VCaP (cell line): ENCODE results near the gene DKC1.

Source experiments
- H3K27ac ChIP-seq: fragments of 450-650 bp; 2 replicates; pipeline ENCODE4 v1.5.1; 2017
- TF ChIP-seq, protein P1 (sequence below): fragments of 450-650 bp; conservative IDR thresholded peaks from 2 replicates; pipeline ENCODE4 v1.5.1; 2017; ENCODE audit warnings: mild to moderate bottlenecking, moderate library complexity

Gene DKC1

DNA sequence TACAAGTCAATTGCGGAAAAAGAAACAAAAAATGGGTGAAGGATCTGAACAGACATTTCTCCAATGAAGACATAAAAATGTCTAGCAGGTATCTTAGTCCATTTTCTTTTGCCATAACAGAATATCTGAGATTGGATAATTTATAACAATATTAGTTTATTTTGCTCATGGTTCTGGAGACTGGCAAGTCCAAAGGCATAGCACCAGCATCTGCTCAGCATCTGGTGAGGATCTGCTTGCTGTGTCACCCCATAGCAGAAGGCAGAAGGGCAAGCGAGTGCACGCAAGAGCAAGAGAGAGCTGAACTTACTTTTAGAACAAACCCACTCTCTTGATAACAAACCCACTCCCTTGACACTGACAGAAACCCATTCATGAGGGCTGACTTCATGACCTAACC lies 41.5 kb upstream of the DKC1 start:
- TF ChIP-seq, protein P1, sequence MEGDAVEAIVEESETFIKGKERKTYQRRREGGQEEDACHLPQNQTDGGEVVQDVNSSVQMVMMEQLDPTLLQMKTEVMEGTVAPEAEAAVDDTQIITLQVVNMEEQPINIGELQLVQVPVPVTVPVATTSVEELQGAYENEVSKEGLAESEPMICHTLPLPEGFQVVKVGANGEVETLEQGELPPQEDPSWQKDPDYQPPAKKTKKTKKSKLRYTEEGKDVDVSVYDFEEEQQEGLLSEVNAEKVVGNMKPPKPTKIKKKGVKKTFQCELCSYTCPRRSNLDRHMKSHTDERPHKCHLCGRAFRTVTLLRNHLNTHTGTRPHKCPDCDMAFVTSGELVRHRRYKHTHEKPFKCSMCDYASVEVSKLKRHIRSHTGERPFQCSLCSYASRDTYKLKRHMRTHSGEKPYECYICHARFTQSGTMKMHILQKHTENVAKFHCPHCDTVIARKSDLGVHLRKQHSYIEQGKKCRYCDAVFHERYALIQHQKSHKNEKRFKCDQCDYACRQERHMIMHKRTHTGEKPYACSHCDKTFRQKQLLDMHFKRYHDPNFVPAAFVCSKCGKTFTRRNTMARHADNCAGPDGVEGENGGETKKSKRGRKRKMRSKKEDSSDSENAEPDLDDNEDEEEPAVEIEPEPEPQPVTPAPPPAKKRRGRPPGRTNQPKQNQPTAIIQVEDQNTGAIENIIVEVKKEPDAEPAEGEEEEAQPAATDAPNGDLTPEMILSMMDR = no peak

DNA sequence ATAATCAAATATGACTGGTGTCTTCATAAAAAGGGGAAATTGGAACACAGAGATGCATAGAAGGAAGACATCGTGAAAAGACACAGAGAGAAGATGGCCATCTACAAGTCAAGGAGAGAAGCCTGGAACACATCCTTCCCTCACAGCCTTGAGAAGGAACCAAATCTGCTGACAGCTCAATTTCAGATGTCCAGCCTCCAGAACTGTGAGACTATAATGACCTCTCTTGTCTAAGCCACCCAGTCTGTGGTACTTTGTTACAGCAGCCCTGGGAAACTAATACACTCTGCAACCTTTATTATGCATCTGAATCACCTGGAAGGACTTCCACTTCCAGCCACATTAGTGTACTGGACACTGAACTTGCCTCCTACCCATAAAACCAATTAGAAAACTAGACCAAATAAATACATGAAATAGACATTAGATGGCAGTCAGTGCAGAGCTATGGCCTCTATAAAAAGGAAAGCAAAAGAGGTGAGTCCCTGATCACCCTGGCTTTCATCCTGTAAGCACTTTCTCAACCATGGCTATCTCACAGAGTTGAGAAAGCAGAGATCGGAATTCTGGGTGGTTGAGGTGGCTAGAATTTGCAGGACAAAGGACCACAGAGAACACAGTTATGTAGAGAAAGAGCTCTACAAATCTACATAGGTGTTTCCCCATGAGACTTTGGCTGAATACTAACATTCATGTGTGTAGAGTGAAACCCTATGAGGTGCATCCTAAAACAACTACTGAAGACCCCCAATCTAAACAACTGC lies 37.5 kb upstream of the DKC1 start:
- TF ChIP-seq, protein P1 = no peak
- H3K27ac ChIP-seq = no peak overlapping the region

More for the DNA sequence above, 41.5 kb upstream of the DKC1 start:
- no peak overlapping the region for H3K27ac ChIP-seq

DNA sequence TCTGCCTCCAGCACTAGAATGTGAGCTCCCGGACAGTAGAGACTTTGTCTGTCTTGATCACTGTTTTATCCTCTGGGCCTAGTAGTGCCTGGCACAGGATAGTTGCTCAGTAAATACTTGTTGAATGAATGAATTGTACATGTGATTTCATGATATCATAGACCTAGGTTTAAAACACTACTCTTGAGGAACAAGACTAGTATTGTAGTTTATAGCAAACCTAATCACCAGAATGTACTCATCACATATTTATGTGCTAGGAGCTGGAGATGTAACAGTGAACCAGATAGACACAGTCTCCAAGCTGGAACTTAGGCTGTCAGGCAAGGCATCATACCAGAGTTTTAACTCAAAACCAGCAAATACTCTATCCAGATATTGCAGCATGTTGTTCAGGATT lies 35.2 kb upstream of the DKC1 start:
- no peak overlapping the region for H3K27ac ChIP-seq
- TF ChIP-seq, protein P1 = no peak

DNA sequence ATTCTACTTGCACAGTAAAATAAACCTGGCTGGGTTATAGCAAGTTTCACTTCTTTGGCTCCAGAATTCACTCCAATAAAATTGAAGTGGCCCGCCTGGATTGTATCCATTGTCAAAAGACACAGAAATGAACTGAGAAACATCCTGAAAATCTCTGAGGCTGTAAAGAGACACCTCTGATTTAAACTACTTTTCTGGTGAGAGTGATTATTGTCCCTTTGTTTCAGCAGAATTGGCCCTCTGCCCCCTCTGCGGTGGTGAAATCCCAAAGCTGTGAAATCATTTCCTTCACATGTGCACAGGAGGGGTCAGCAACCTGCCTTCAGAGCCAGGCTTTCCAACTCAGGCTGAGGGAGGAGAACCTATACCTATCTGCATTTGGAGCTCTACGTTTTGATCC lies 34.8 kb upstream of the DKC1 start:
- no peak overlapping the region for H3K27ac ChIP-seq
- TF ChIP-seq, protein P1 = no peak

DNA sequence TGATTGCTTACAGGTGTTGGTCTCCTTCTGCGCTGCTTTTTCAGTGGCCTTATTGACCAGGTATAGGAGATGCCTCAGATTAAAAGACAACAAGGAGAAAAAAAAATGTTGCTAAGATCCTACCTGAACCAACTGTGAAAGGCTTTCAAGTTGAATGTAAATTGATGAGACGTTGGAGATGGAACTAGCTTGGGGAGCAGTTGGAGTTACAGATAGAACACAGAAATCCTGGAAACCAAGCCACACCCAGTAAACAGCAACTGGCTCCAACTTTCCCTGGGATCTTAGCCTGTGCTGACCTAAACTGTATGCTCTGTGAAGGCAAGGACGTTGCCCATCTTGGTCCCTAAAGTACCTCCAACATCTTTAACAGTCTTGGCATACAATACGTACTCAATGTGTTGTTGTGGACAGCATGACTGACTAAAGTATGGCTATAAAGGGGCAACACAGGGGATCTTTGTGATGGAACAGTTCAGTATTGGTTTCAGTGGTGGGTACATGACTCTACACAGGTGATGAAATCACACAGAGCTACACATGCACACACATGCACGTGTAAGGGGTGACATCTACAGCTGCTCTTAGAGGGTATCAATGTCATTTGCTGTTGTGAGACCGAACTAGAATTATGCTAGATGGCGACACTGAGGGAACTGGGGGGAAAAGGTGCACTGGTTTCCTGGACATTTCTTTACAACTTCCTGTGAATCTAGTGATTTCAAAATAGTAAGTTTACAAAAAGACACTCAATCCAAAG lies 34.1 kb upstream of the DKC1 start:
- H3K27ac ChIP-seq = no peak overlapping the region
- TF ChIP-seq, protein P1 = no peak

- no peak overlapping the region for H3K27ac ChIP-seq
- TF ChIP-seq, protein P1 = no peak
Measured at GRCh38 chrX:154729439-154729838, 33.2 kb upstream of the DKC1 start.

GRCh38 chrX:154730253-154730891 lies 32.3 kb upstream of the DKC1 start:
- TF ChIP-seq, protein P1 = no peak
- H3K27ac ChIP-seq = no peak overlapping the region
